ENCODE results near the gene ZNF483. TPM values are rescaled to one million over a fixed set of nuclear protein-coding genes. Genes with fewer than 3 reads are reported as not detected.
"Not testable (repeated sequence)": the region's sequence is repeated elsewhere in the genome, so short reads cannot be mapped to it uniquely, and the experiment has no call there.

ZNF483 gene
- total RNA-seq, 2 donors from 2014 or later, result 12.8 to 30.4 TPM

DNA sequence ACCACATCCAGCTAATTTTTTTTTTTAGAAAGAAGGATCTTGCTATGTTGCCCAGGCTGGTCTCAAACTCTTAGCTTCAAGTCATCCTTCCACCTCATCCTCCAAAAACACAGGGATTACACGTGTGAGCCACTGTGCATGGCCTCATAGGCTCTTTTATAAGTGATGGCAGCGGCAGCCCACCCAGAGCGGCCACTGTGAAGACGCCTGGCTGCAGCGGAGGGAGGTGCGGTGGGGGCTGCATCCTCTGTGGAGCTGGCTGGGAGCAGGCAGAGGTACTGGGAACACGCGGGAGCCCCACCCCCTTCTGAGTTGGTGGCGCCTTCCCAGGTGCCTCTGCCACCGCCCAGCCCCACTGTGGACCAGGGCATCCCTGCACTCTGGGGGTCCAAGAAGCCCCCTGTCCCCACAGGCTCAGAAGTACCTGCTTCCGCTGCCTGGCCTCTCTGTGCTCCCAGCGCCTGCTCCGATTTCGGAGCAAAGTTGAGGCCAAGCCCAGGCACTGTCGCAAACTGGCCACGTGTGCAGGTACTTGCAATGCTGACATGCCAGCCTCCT lies 23.9 kb upstream of the ZNF483 start:
- TF ChIP-seq, protein P1, sequence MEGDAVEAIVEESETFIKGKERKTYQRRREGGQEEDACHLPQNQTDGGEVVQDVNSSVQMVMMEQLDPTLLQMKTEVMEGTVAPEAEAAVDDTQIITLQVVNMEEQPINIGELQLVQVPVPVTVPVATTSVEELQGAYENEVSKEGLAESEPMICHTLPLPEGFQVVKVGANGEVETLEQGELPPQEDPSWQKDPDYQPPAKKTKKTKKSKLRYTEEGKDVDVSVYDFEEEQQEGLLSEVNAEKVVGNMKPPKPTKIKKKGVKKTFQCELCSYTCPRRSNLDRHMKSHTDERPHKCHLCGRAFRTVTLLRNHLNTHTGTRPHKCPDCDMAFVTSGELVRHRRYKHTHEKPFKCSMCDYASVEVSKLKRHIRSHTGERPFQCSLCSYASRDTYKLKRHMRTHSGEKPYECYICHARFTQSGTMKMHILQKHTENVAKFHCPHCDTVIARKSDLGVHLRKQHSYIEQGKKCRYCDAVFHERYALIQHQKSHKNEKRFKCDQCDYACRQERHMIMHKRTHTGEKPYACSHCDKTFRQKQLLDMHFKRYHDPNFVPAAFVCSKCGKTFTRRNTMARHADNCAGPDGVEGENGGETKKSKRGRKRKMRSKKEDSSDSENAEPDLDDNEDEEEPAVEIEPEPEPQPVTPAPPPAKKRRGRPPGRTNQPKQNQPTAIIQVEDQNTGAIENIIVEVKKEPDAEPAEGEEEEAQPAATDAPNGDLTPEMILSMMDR (IDR thresholded peaks at IDR 0.05), result no peak
- TF ChIP-seq POLR2AphosphoS5 (IDR thresholded peaks at IDR 0.05), result no peak
- TF ChIP-seq POLR2A (IDR thresholded peaks at IDR 0.05), result no peak
- H3K4me1 ChIP-seq (replicated peaks), result no peaks in the 10 kb centered on the region
- DNase-seq (ENCODE audit: low spot score), result no peak
- WGBS, result 95% methylated on average over 16 of the region's 16 CpGs
- no peaks in the 10 kb centered on the region for H3K27me3 ChIP-seq (replicated peaks; ENCODE audit: insufficient read depth)
- intact Hi-C loops (cut with DNase I), result no loop called here
- no peaks in the 10 kb centered on the region for H3K36me3 ChIP-seq
- no peak overlapping the region for H3K4me3 ChIP-seq
- H3K27ac ChIP-seq, result no peak overlapping the region
- no peaks in the 10 kb centered on the region for H3K9me3 ChIP-seq

DNA sequence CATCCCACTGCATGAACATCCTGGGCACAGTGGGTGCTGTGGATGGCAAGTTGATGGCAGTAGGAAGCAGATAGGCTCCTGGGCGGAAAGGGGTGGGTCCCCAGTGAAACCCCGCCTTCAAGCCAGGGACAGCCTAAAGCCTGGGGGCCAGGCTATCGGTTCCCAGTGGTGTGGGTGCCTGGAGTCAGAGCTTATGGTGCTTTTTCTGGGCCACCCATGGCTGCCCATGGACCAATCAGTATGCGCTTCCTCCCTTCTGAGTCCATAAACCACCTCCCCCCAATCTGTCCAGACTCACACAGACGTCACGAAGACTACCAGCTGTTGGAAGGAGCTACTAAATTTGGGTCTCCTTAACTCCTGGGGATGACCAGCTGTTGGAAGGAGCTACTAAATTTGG lies 23.3 kb upstream of the ZNF483 start:
- Histone ChIP-seq H3K36me3 (no peaks in the 10 kb centered on the region), H3K4me1 (replicated peaks) (no peaks in the 10 kb centered on the region), H3K27ac (no peak overlapping the region), H3K27me3 (replicated peaks; ENCODE audit: insufficient read depth) (no peaks in the 10 kb centered on the region), H3K9me3 (no peaks in the 10 kb centered on the region), H3K4me3 (no peak overlapping the region)
- TF ChIP-seq, protein P1 (IDR thresholded peaks at IDR 0.05), result no peak
- TF ChIP-seq POLR2AphosphoS5 (IDR thresholded peaks at IDR 0.05), result no peak
- no peak for TF ChIP-seq POLR2A (IDR thresholded peaks at IDR 0.05)
- intact Hi-C loops (cut with DNase I), result no loop called here
- 83% methylated on average over 6 of the region's 6 CpGs for WGBS
- no peak for DNase-seq (ENCODE audit: low spot score)

DNA sequence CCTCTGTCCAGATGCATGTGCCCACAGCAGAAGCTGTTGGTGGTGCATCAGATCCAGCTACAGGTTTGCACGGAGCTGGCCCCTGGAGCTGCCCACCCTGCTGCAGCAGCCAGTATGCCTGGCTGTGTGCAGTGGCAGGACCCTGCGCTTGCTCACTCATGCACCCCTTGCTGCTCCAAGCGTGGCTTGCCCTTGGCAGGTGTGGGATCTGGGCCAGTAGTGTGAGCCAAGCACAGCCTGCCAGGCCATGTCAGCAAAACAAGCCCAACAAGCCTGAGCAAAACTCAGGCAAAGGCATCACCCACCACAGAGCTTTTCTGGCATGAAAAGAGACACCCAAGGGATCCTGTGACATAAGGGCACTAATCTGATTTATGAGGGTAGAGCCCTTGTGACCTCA lies 22.5 kb upstream of the ZNF483 start:
- no peaks in the 10 kb centered on the region for H3K27me3 ChIP-seq (replicated peaks; ENCODE audit: insufficient read depth)
- intact Hi-C loops (cut with DNase I), result no loop called here
- DNase-seq (ENCODE audit: low spot score), result no peak
- H3K4me3 ChIP-seq, result no peak overlapping the region
- WGBS, result 49% methylated on average over 3 of the region's 3 CpGs
- no peaks in the 10 kb centered on the region for H3K4me1 ChIP-seq (replicated peaks)
- no peaks in the 10 kb centered on the region for H3K9me3 ChIP-seq
- H3K36me3 ChIP-seq, result no peaks in the 10 kb centered on the region
- no peak overlapping the region for H3K27ac ChIP-seq
- no peak for TF ChIP-seq POLR2AphosphoS5 (IDR thresholded peaks at IDR 0.05)

DNA sequence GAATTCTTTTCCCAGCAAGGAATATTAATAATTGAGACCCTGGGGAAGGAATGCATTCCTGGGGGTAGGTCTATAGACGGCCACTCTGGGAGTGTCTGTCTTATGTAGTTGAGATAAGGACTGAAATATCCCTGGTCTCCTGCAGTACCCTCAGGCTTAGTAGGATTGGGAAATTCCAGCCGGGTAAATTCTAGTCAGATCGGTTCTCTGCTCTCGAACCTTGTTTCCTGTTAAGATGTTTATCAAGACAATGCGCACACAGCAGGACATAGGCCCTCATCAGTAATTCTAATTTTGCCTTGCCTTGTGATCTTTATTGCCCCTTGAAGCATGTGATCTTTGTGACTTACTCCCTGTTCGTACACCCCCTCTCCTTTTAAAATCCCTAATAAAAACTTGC lies 13.4 kb upstream of the ZNF483 start:
- intact Hi-C loops (cut with DNase I), result not testable (repeated sequence)

DNA sequence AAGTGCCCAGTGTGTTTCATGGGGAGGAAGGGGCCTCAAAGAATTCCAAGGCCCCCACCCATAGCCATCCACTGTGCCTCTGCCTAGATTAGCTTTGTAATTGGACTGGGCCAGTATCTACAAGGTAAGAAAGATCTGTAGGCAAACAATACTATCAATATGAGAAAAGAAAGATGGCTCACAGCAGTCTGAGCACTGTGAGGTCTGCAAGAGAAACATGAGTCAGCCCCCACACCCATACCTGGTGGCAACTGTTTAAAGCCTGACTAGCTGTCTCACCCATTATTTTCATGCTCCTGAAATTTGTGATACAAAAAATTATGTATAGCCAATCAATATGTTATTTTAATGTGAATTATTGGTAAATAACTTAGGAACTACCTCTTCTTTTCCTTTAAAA lies 10.0 kb upstream of the ZNF483 start:
- intact Hi-C loops (cut with DNase I), result no loop called here
- Histone ChIP-seq H3K27ac (no peak overlapping the region), H3K27me3 (replicated peaks; ENCODE audit: insufficient read depth) (no peaks in the 10 kb centered on the region), H3K4me1 (replicated peaks) (no peaks in the 10 kb centered on the region), H3K36me3 (no peaks in the 10 kb centered on the region), H3K9me3 (no peaks in the 10 kb centered on the region), H3K4me3 (no peak overlapping the region)
- TF ChIP-seq POLR2A (IDR thresholded peaks at IDR 0.05) (no peak), POLR2AphosphoS5 (IDR thresholded peaks at IDR 0.05) (no peak)
- TF ChIP-seq, protein P1 (IDR thresholded peaks at IDR 0.05), result no peak
- no peak for DNase-seq (ENCODE audit: low spot score)

More for the DNA sequence above, 13.4 kb upstream of the ZNF483 start:
- H3K27me3 ChIP-seq (replicated peaks; ENCODE audit: insufficient read depth); H3K4me3 ChIP-seq; H3K4me1 ChIP-seq (replicated peaks); H3K36me3 ChIP-seq; H3K27ac ChIP-seq; DNase-seq (ENCODE audit: low spot score); H3K9me3 ChIP-seq: not testable (repeated sequence)
- 68% methylated on average over 6 of the region's 6 CpGs for WGBS

DNA sequence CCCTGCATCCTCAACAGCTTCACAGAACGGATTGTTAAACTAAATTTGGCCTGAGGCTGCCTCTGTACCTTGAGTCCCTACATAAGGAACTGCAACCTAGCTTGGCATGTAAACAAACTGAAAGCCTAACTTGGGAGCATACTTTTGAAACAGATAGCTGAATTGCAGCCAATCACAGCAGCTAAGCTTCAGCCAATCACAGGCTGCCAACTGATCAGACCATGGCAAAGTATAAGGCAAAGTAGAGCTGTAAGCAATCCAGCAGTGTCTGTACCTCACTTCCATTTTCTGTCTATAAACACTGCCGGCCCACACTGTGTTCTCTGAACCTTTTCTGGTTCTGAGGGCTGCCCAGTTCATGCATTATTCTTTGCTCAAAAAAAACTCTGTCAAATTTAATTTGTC lies 8.9 kb upstream of the ZNF483 start:
- no peaks in the 10 kb centered on the region for H3K9me3 ChIP-seq
- intact Hi-C loops (cut with DNase I), result no loop called here

More for the DNA sequence above, 8.9 kb upstream of the ZNF483 start:
- no peak overlapping the region for H3K4me3 ChIP-seq
- no peaks in the 10 kb centered on the region for H3K27me3 ChIP-seq (replicated peaks; ENCODE audit: insufficient read depth)
- 45% methylated on average over 2 of the region's 2 CpGs for WGBS
- H3K27ac ChIP-seq, result no peak overlapping the region
- H3K36me3 ChIP-seq, result no peaks in the 10 kb centered on the region
- no peak for DNase-seq (ENCODE audit: low spot score)
- no peaks in the 10 kb centered on the region for H3K4me1 ChIP-seq (replicated peaks)
- TF ChIP-seq POLR2AphosphoS5 (IDR thresholded peaks at IDR 0.05), result no peak
- TF ChIP-seq, protein P1 (IDR thresholded peaks at IDR 0.05), result no peak
- TF ChIP-seq POLR2A (IDR thresholded peaks at IDR 0.05), result no peak
